HL-60 (cell line): Measurements from ENCODE around the gene SPIRE1.

Source experiments
- POLR2AphosphoS5 ChIP-seq: IDR thresholded peaks from 2 replicates; pipeline ENCODE4 v1.6.1; 2012; ENCODE audit warnings: low read depth
- TF ChIP-seq, protein P1 (sequence below): IDR thresholded peaks from one replicate; pipeline ENCODE4 v1.5.1; 2011; ENCODE audit warnings: low read length, control low read depth, inconsistent platforms; ENCODE audit not compliant: insufficient read depth

DNA sequence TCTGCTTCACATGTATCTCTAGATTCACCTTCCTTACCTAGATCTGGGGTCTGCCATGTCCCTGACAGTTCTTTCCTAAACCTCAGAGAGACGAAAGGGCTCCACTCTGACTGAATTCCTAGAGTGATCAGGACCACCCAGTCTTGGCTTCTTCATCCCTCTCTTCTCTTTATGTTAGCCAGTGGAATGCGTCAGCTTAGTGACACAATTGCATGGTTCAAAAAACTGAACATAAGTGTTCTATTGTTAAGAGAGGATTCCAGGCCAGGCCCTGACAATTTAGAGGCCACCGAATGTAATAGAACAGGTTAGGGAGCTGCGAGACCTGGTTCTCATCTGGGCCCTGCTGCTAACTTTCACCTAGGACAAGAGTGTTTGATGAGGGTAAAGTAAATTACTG lies 240.2 kb downstream of the SPIRE1 start:
- TF ChIP-seq, protein P1, sequence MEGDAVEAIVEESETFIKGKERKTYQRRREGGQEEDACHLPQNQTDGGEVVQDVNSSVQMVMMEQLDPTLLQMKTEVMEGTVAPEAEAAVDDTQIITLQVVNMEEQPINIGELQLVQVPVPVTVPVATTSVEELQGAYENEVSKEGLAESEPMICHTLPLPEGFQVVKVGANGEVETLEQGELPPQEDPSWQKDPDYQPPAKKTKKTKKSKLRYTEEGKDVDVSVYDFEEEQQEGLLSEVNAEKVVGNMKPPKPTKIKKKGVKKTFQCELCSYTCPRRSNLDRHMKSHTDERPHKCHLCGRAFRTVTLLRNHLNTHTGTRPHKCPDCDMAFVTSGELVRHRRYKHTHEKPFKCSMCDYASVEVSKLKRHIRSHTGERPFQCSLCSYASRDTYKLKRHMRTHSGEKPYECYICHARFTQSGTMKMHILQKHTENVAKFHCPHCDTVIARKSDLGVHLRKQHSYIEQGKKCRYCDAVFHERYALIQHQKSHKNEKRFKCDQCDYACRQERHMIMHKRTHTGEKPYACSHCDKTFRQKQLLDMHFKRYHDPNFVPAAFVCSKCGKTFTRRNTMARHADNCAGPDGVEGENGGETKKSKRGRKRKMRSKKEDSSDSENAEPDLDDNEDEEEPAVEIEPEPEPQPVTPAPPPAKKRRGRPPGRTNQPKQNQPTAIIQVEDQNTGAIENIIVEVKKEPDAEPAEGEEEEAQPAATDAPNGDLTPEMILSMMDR = no peak
- no peak for TF ChIP-seq POLR2AphosphoS5
